GM19463 (cell line): ENCODE measurements around the gene FAM107B.
A peak's percentile ranks its signal among the peaks of the same experiment; 100 is the strongest.
"Not testable (repeated sequence)": the region's sequence is repeated elsewhere in the genome, so short reads cannot be mapped to it uniquely, and the experiment has no call there.

ENCODE experiments used
- ATAC-seq: cut with Tn5 transposase; IDR thresholded peaks from one replicate; pipeline ENCODE4 v1.9.1; 2021; ENCODE audit warnings: mild to moderate bottlenecking, moderate library complexity; ENCODE audit not compliant: unreplicated experiment

FAM107B gene

GRCh38 chr10:14604181-14605142 lies 170.2 kb downstream of the FAM107B start:
- ATAC-seq: peak; percentile 38

- ATAC-seq: peak; percentile 5
Measured at GRCh38 chr10:14603534-14604102, 171.1 kb downstream of the FAM107B start.

GRCh38 chr10:14602807-14603533 lies 171.7 kb downstream of the FAM107B start:
- ATAC-seq: no peak

- no peak for ATAC-seq
Measured at GRCh38 chr10:14601872-14602725, 172.6 kb downstream of the FAM107B start.

GRCh38 chr10:14601326-14601725 lies 173.4 kb downstream of the FAM107B start:
- ATAC-seq: no peak

- ATAC-seq: no peak
Measured at GRCh38 chr10:14600065-14600464, 174.6 kb downstream of the FAM107B start.

- no peak for ATAC-seq
Measured at GRCh38 chr10:14598809-14599764, 175.6 kb downstream of the FAM107B start.

GRCh38 chr10:14595526-14596182 lies 179.0 kb downstream of the FAM107B start:
- ATAC-seq: no peak

GRCh38 chr10:14594878-14595525 lies 179.7 kb downstream of the FAM107B start:
- no peak for ATAC-seq

- no peak for ATAC-seq
Measured at GRCh38 chr10:14593806-14594205, 180.9 kb downstream of the FAM107B start.

- no peak for ATAC-seq
Measured at GRCh38 chr10:14592566-14592965, 182.1 kb downstream of the FAM107B start.

GRCh38 chr10:14592026-14592425 lies 182.7 kb downstream of the FAM107B start:
- no peak for ATAC-seq

GRCh38 chr10:14588938-14589294 lies 185.8 kb downstream of the FAM107B start:
- not testable (repeated sequence) for ATAC-seq

GRCh38 chr10:14588084-14588937 lies 186.4 kb downstream of the FAM107B start:
- peak; percentile 71 for ATAC-seq

GRCh38 chr10:14587540-14588083 lies 187.1 kb downstream of the FAM107B start:
- no peak for ATAC-seq

- ATAC-seq: no peak
Measured at GRCh38 chr10:14586901-14587300, 187.8 kb downstream of the FAM107B start.
